Measurements from ENCODE around the gene ADGRG2.

The ADGRG2 gene

GRCh38 chrX:19121898-19122640 is at the start of gene ADGRG2:
TSS of gene ADGRG2 (minus strand) at chrX:19122468. CDS start at chrX:19068834, 53,634 bp downstream.
- no peak for DNase-seq

GRCh38 chrX:19168609-19169008 is 46.3 kb upstream of the ADGRG2 start:
- DNase-seq = no peak

GRCh38 chrX:19162851-19163250 is 40.6 kb upstream of the ADGRG2 start:
- DNase-seq = no peak

- no peak for DNase-seq
These were observed 33.9 kb upstream of the ADGRG2 start for GRCh38 chrX:19156186-19156585.

GRCh38 chrX:19152762-19153161 is 30.5 kb upstream of the ADGRG2 start:
- DNase-seq = no peak

GRCh38 chrX:19137067-19137466 is 14.8 kb upstream of the ADGRG2 start:
- no peak for DNase-seq

GRCh38 chrX:19133784-19134183 is 11.5 kb upstream of the ADGRG2 start:
- no peak for DNase-seq

- DNase-seq = no peak
These were observed 11.0 kb upstream of the ADGRG2 start for GRCh38 chrX:19133231-19133630.

- no peak for DNase-seq
These were observed 8.4 kb upstream of the ADGRG2 start for GRCh38 chrX:19130628-19131027.

- no peak for DNase-seq
These were observed 7.4 kb upstream of the ADGRG2 start for GRCh38 chrX:19129694-19130093.

- DNase-seq = no peak
These were observed 5.4 kb upstream of the ADGRG2 start for GRCh38 chrX:19127649-19128168.

- DNase-seq = no peak
These were observed 357 bp upstream of the ADGRG2 start for GRCh38 chrX:19122641-19123009.

GRCh38 chrX:19121466-19121865 is 802 bp downstream of the ADGRG2 start:
- DNase-seq = no peak

- no peak for DNase-seq
These were observed 11.6 kb downstream of the ADGRG2 start for GRCh38 chrX:19110642-19111041.

GRCh38 chrX:19107035-19107434 is 15.2 kb downstream of the ADGRG2 start:
- DNase-seq = no peak

GRCh38 chrX:19100586-19100985 is 21.7 kb downstream of the ADGRG2 start:
- DNase-seq = no peak

- DNase-seq = no peak
These were observed 24.6 kb downstream of the ADGRG2 start for GRCh38 chrX:19097553-19098283.

- DNase-seq = no peak
These were observed 25.7 kb downstream of the ADGRG2 start for GRCh38 chrX:19096586-19096985.

GRCh38 chrX:19094654-19095053 is 27.6 kb downstream of the ADGRG2 start:
- DNase-seq = no peak

- DNase-seq = no peak
These were observed 30.7 kb downstream of the ADGRG2 start for GRCh38 chrX:19091596-19091995.

- DNase-seq = no peak
These were observed 32.7 kb downstream of the ADGRG2 start for GRCh38 chrX:19089555-19090040.

GRCh38 chrX:19086102-19086772 is 36.0 kb downstream of the ADGRG2 start:
- no peak for DNase-seq

- no peak for DNase-seq
These were observed 36.6 kb downstream of the ADGRG2 start for GRCh38 chrX:19085666-19086065.

GRCh38 chrX:19075754-19076153 is 46.5 kb downstream of the ADGRG2 start:
- no peak for DNase-seq
